GM23248 (cell line): ENCODE data around the gene RAPGEF3.

Experiments
- EZH2 ChIP-seq: fragments of 200-600 bp; sonication (generic); IDR thresholded peaks from 2 replicates; pipeline ENCODE4 v1.6.1; 2018; ENCODE audit warnings: antibody characterized with exemption, mild to moderate bottlenecking; ENCODE audit not compliant: insufficient read depth, poor library complexity, severe bottlenecking
- EZH2phosphoT487 ChIP-seq: fragments of 200-600 bp; sonication (generic); IDR thresholded peaks from 2 replicates; pipeline ENCODE4 v1.6.1; 2018; ENCODE audit warnings: antibody characterized with exemption, moderate library complexity, mild to moderate bottlenecking, low read depth; ENCODE audit not compliant: insufficient read depth

DNA sequence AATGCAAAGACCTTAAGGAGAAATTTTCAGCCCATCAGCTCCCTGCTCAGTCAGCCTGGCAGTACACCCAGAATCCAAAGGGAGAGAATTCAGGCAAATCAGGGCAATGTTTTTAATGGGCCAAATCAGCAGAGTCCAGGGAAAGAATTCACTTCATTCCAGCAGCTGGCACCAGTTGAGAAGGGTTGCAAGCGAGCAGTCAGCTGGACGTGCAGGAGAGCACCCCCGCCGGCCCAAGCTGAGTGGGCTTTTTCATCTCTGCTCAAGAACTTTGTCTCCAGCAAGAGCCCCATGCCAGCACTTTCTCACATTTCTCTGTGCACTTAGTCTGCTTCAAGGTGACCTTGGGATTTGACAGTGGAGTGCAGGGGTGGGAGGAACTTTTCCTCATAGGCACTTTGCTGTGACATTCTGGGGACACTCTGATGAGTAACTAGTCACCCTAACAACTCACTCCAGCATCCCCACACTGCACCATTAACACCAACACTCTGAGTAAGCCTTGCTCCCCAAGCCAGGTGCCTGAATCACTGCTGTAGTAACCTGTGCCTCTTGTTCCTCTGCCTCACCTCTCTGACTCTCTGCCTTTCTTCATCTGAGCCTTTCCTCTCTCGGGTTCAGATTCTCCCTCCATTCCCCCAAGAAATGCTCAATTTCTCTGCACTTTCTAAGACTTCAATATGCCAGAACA lies 35.6 kb downstream of the RAPGEF3 start:
- TF ChIP-seq EZH2 (no peak), EZH2phosphoT487 (no peak)
